ENCODE measurements around the gene SEMA7A.

DNA sequence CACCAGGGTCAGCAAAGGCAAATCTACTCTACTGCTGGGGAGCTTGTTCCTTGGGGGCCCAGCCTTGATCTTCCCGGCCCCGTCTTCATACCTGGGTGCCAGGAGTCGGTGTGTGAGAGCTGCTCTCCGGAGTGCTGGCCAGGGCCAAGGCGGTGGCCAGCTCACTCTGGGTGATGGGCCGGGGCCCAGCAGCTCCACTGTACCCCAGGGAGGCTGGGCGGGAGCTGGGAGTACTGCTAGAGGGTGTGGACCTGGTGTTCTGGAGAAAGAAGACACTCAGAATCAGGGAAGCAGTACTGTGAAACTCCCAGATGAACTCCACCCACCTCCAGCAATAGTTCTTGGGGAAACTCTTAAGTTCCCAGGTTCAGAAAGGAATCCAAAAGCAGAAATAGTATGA is 15.3 kb upstream of the SEMA7A start:
- no peak for TF ChIP-seq CTCF (IDR thresholded peaks at IDR 0.05; ENCODE audit: low read length)
- TF ChIP-seq EZH2 (IDR thresholded peaks at IDR 0.05; ENCODE audit: borderline replicate concordance, low read length) = no peak
